ENCODE data around the gene ATXN1. TPM values are rescaled to one million over a fixed set of nuclear protein-coding genes. Genes with fewer than 3 reads are reported as not detected.

ATXN1 gene
- total and polyA plus RNA-seq, 2 of the 8 experiments (the other 6 are each of a cell fraction or from before 2014, with no cell fraction given): 1.6 to 4.0 TPM

- no peak for TF ChIP-seq RXRA (IDR thresholded peaks at IDR 0.05; ENCODE audit: insufficient read depth, low read depth, low read length)
Observed at GRCh38 chr6:16568128-16568527, 193.1 kb downstream of the ATXN1 start (continued).
